Heart left ventricle (tissue), 16 donors: Measurements from ENCODE around the gene MROH8. TPM values are rescaled to one million over a fixed set of nuclear protein-coding genes. Genes with fewer than 3 reads are reported as not detected.
A peak's percentile ranks its signal among the peaks of the same experiment; 100 is the strongest.

Source experiments
- ATAC-seq, 4 donors: fragments of 200-7000 bp; cut with Tn5 transposase; one replicate each; pipeline ENCODE4 v1.9.1; 2020 to 2022; ENCODE audit warnings: moderate library complexity in 4 of 4, mild to moderate bottlenecking in 3 of 4, moderate number of reproducible peaks in 1 of 4
- DNase-seq, 5 donors: peaks; one replicate each; pipeline ENCODE4 v3.0.0-alpha.2; 2020
- H3K27ac ChIP-seq, 12 donors: fragments of 200-600 bp; sonication (generic) in 4 of 12; one replicate each; pipeline versions ENCODE4 v1.5.0 to v1.8.0; 2016 to 2022; ENCODE audit warnings: mild to moderate bottlenecking in 2 of 12
- H3K27me3 ChIP-seq, 9 donors: fragments of 200-600 bp; sonication (generic) in 2 of 9; one replicate each; pipeline versions ENCODE4 v1.5.1 to v1.8.0; 2016 to 2022; ENCODE audit warnings: mild to moderate bottlenecking in 3 of 9
- H3K36me3 ChIP-seq, 9 donors: fragments of 200-600 bp; sonication (generic) in 2 of 9; one replicate each; pipeline versions ENCODE4 v1.5.0 to v1.8.0; 2018 to 2022; ENCODE audit warnings: mild to moderate bottlenecking in 2 of 9
- H3K4me1 ChIP-seq, 12 donors: fragments of 200-600 bp; sonication (generic) in 4 of 12; one replicate each; pipeline versions ENCODE4 v1.5.0 to v1.8.0; 2016 to 2022; ENCODE audit warnings: mild to moderate bottlenecking in 3 of 12
- H3K4me3 ChIP-seq, 12 donors: fragments of 200-600 bp; sonication (generic) in 4 of 12; one replicate each; pipeline versions ENCODE4 v1.5.0 to v1.8.0; 2017 to 2022; ENCODE audit warnings: mild to moderate bottlenecking in 9 of 12, moderate library complexity in 4 of 12
- H3K9me3 ChIP-seq, 12 donors: fragments of 200-600 bp; sonication (generic) in 4 of 12; one replicate each; pipeline versions ENCODE4 v1.5.0 to v1.8.0; 2016 to 2022; ENCODE audit warnings: mild to moderate bottlenecking in 1 of 12
- CTCF ChIP-seq, 12 donors: fragments of 200-600 bp; sonication (generic) in 4 of 12; IDR thresholded peaks; one replicate each; pipeline versions ENCODE4 v1.5.0 to v1.8.0; 2018 to 2022; ENCODE audit warnings: antibody characterized with exemption in 12 of 12, mild to moderate bottlenecking in 5 of 12
- POLR2A ChIP-seq, 2 donors: fragments of 450-650 bp; IDR thresholded peaks; one replicate each; pipeline ENCODE4 v1.6.1; 2017; ENCODE audit warnings: antibody characterized with exemption in 2 of 2, mild to moderate bottlenecking in 2 of 2, moderate library complexity in 2 of 2
- WGBS, 4 donors: extraction: QIAGEN DNeasy Blood & Tissue Kit in 2 of 4; methylation state at CpG; one replicate each; pipeline versions ENCODE4 v1.1.5 to v1.1.7; 2013 to 2018; 5-methylcytosine and 5-hydroxymethylcytosine counted together
- intact Hi-C, 10 donors: fragments of 100-400 bp; cut with DNase I; formaldehyde crosslinking; loops; one replicate each; pipeline versions ENCODE4 v1.11.1 to v1.14.2; 2022
- polyA plus RNA-seq, 2 donors: library from polyadenylated mRNA; stranded (reverse); fragments of 200-250 nt; gene quantifications; one replicate each; pipeline ENCODE4 v1.2.3, GENCODE V29; 2013
- total RNA-seq, 9 donors: library from RNA; depleted of rRNA in 2 of 9; stranded (reverse); fragments of >200 nt in 2 of 9; fragmentation: NEBNext Ultra II Directional in 3 of 9; extraction: Animal tissue kit (Norgen Biotek cat#: 25700) in 3 of 9; gene quantifications; one replicate each; pipeline versions ENCODE4 v1.1.0 to v1.2.4, GENCODE V29; 2016 to 2023
- donor health status: ischemic (EF 13 %, LVEDD 7.1; RV severe dilation, severe dysfunction).
- donor health status: healthy with polysubstance abuse.
- donor health status: DM: no; HTN: yes; CAD: no.
- donor health status: DM: no; HTN: no; CAD: no.
- donor health status: ischemic (EF 25% LVEDD 6.9; RV normal size, moderate dysfunction).
- donor health status: ischemic (EF 25% LVEDD 5.7; RV mildly dilated, moderate dysfunction).
- donor health status: healthy.
- donor health status: DM: yes; HTN: yes; CAD: no.
- donor health status: ischemic (EF 35%, LVEDD 5.7; RV mildly dilated, moderate dysfunction).
- donor health status: nonischemic (EF 11% LVEDD 7.7; RV severe dilation, severe dysfunction).
- donor health status: DM: yes; HTN: yes; CAD: no.
- donor health status: PGD.
- donor health status: ischemic (EF 29% LVEDD 5.4; RV normal size, mild dysfunction).
- donor health status: nonischemic (EF 23%, LVEDD 6.1; RV moderate dilation, normal function).

Gene MROH8
- total and polyA plus RNA-seq, 11 donors = 1.4 to 8.1 (median 5.2) TPM

- Histone ChIP-seq H3K4me3 (peak within 1 kb of the TSS; percentile 70 to 97 (median 80)), H3K27me3 (no peaks in the 10 kb centered on the region), H3K9me3 (no peaks in the 10 kb centered on the region), H3K36me3 (peaks cover 0 to 13% (median 0%) of the 10 kb centered on the region in 9 donors), H3K27ac (peak within 1 kb of the TSS in 10 of 12 donors; percentile 41 to 85 (median 52)), H3K4me1 (peaks cover 0 to 21% (median 9%) of the 10 kb centered on the region in 12 donors)
- WGBS, 4 donors = 0 to 1% (median 1%) methylated on average over 27 to 58 of the region's 58 CpGs
- ATAC-seq (peak; percentile 86 to 95 (median 94)), DNase-seq (peak; percentile 82 to 91 (median 86))
- TF ChIP-seq POLR2A (IDR thresholded peaks at IDR 0.05) = peak in 1 of 2 donors; percentile 36
- peak in 10 of 12 donors; percentile 6 to 65 (median 42) for TF ChIP-seq CTCF (IDR thresholded peaks at IDR 0.05)
- intact Hi-C loops = no loop called here
These were observed 83.5 kb downstream of the MROH8 start, which contains the start of gene RBL1 for GRCh38 chr20:37095599-37096414. Gene RBL1, minus strand, starts transcription at chr20:37095997. Its CDS starts 69 bp downstream, at chr20:37095928.

GRCh38 chr20:37095108-37095598 is 84.2 kb downstream of the MROH8 start:
- TF ChIP-seq CTCF (IDR thresholded peaks at IDR 0.05) (no peak), POLR2A (IDR thresholded peaks at IDR 0.05) (no peak)
- H3K27me3 ChIP-seq = no peaks in the 10 kb centered on the region
- intact Hi-C loops = no loop called here
- H3K27ac ChIP-seq = peak overlapping the region in 9 of 12 donors; percentile 41 to 85 (median 51)
- H3K9me3 ChIP-seq = no peaks in the 10 kb centered on the region
- 5 to 8% (median 6%) methylated on average over 19 of the region's 19 CpGs for WGBS, 4 donors
- H3K4me1 ChIP-seq = peaks cover 0 to 21% (median 9%) of the 10 kb centered on the region in 12 donors
- H3K36me3 ChIP-seq = peaks cover 0 to 20% (median 3%) of the 10 kb centered on the region in 9 donors
- H3K4me3 ChIP-seq = peak overlapping the region; percentile 70 to 97 (median 80)
- no peak for DNase-seq
- ATAC-seq = peak; percentile 18 to 44 (median 24)

- Histone ChIP-seq H3K4me3 (no peak overlapping the region), H3K4me1 (peaks cover 0 to 16% (median 8%) of the 10 kb centered on the region in 12 donors), H3K36me3 (peaks cover 0 to 52% (median 19%) of the 10 kb centered on the region in 9 donors), H3K27ac (no peak overlapping the region), H3K27me3 (no peaks in the 10 kb centered on the region), H3K9me3 (no peaks in the 10 kb centered on the region)
- DNase-seq (no peak), ATAC-seq (no peak)
- no peak for TF ChIP-seq POLR2A (IDR thresholded peaks at IDR 0.05)
- TF ChIP-seq CTCF (IDR thresholded peaks at IDR 0.05) = no peak
- intact Hi-C loops = loop anchor here in 1 of 10 donors (5.0 kb wide), 1 partner anchor 138 kb away; the partner anchor contains the start of gene SAMHD1
- 84 to 90% (median 87%) methylated on average over 2 of the region's 2 CpGs for WGBS, 4 donors
These were observed 88.9 kb downstream of the MROH8 start for GRCh38 chr20:37090407-37090806.

GRCh38 chr20:37081717-37082289 is 97.5 kb downstream of the MROH8 start:
- H3K9me3 ChIP-seq = no peaks in the 10 kb centered on the region
- H3K27me3 ChIP-seq = no peaks in the 10 kb centered on the region
- no peak for ATAC-seq
- TF ChIP-seq POLR2A (IDR thresholded peaks at IDR 0.05) = no peak
- peak in 3 of 12 donors; percentile 16 to 25 (median 16) for TF ChIP-seq CTCF (IDR thresholded peaks at IDR 0.05)
- H3K4me1 ChIP-seq = no peaks in the 10 kb centered on the region
- H3K36me3 ChIP-seq = peaks cover 0 to 30% (median 0%) of the 10 kb centered on the region in 9 donors
- no peak for DNase-seq
- intact Hi-C loops = no loop called here
- H3K4me3 ChIP-seq = no peak overlapping the region
- no peak overlapping the region for H3K27ac ChIP-seq
- 91 to 97% (median 93%) methylated on average over 5 of the region's 5 CpGs for WGBS, 4 donors
